ENCODE measurements around the gene C17orf114.

C17orf114 gene

GRCh38 chr17:4802228-4802627 lies at the start of gene C17orf114:
Gene C17orf114 (minus strand): TSS chr17:4802328.
- Histone ChIP-seq H3K36me3 (ENCODE audit: control insufficient read depth, insufficient read depth, low read length) (peaks cover 11% of the 10 kb centered on the region), H3K4me3 (ENCODE audit: low read length) (no peak within 1 kb of the TSS), H3K27ac (ENCODE audit: low read depth, low read length) (no peak within 1 kb of the TSS), H3K9ac (ENCODE audit: low read length) (no peak within 1 kb of the TSS), H3K27me3 (ENCODE audit: control insufficient read depth, insufficient read depth, low read length) (no peaks in the 10 kb centered on the region), H3K4me1 (ENCODE audit: control insufficient read depth, insufficient read depth, low read length) (no peaks in the 10 kb centered on the region)

- H3K36me3 ChIP-seq (ENCODE audit: control insufficient read depth, insufficient read depth, low read length): peaks cover 2% of the 10 kb centered on the region
- no peak overlapping the region for H3K27ac ChIP-seq (ENCODE audit: low read depth, low read length)
- no peak overlapping the region for H3K4me3 ChIP-seq (ENCODE audit: low read length)
- H3K9ac ChIP-seq (ENCODE audit: low read length): no peak overlapping the region
- H3K27me3 ChIP-seq (ENCODE audit: control insufficient read depth, insufficient read depth, low read length): no peaks in the 10 kb centered on the region
- H3K4me1 ChIP-seq (ENCODE audit: control insufficient read depth, insufficient read depth, low read length): no peaks in the 10 kb centered on the region
Observed at GRCh38 chr17:4851084-4851483, 49.0 kb upstream of the C17orf114 start.

- Histone ChIP-seq H3K9ac (ENCODE audit: low read length) (no peak overlapping the region), H3K27me3 (ENCODE audit: control insufficient read depth, insufficient read depth, low read length) (no peaks in the 10 kb centered on the region), H3K4me3 (ENCODE audit: low read length) (no peak overlapping the region), H3K36me3 (ENCODE audit: control insufficient read depth, insufficient read depth, low read length) (no peaks in the 10 kb centered on the region), H3K27ac (ENCODE audit: low read depth, low read length) (no peak overlapping the region), H3K4me1 (ENCODE audit: control insufficient read depth, insufficient read depth, low read length) (no peaks in the 10 kb centered on the region)
Observed at GRCh38 chr17:4850246-4850645, 48.1 kb upstream of the C17orf114 start.

DNA sequence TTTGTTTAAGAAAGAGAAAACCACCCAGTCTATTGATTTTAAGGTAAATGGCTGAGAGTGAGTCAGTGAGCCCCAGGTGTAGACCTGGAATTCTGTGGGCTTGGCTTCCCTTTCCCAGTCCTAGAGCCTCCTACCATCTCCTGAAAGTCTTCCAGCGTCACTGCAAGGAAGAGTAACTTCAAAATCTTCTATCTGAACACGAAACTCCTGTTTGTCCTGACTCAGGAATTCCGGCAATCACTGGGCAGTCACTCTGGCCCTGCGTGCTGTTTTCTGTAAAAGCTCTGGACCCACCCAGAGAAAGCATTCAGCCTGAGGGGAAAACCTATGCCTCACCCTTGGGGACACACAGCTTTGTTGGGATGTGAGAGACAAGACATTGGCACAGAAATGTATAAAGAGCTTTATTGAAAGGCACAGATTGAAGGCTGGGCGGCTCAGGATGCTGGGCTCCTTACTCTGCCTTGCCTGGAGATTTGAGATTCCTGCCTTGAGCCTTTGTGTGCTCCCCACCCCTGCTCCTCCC lies 46.9 kb upstream of the C17orf114 start:
- Histone ChIP-seq H3K9ac (ENCODE audit: low read length) (no peak overlapping the region), H3K36me3 (ENCODE audit: control insufficient read depth, insufficient read depth, low read length) (no peaks in the 10 kb centered on the region), H3K4me1 (ENCODE audit: control insufficient read depth, insufficient read depth, low read length) (no peaks in the 10 kb centered on the region), H3K27me3 (ENCODE audit: control insufficient read depth, insufficient read depth, low read length) (no peaks in the 10 kb centered on the region), H3K4me3 (ENCODE audit: low read length) (no peak overlapping the region), H3K27ac (ENCODE audit: low read depth, low read length) (no peak overlapping the region)

- H3K27ac ChIP-seq (ENCODE audit: low read depth, low read length): no peak overlapping the region
- H3K36me3 ChIP-seq (ENCODE audit: control insufficient read depth, insufficient read depth, low read length): no peaks in the 10 kb centered on the region
- H3K9ac ChIP-seq (ENCODE audit: low read length): no peak overlapping the region
- H3K27me3 ChIP-seq (ENCODE audit: control insufficient read depth, insufficient read depth, low read length): no peaks in the 10 kb centered on the region
- no peaks in the 10 kb centered on the region for H3K4me1 ChIP-seq (ENCODE audit: control insufficient read depth, insufficient read depth, low read length)
- no peak overlapping the region for H3K4me3 ChIP-seq (ENCODE audit: low read length)
Observed at GRCh38 chr17:4846635-4847390, 44.7 kb upstream of the C17orf114 start.

GRCh38 chr17:4845118-4845517 lies 43.0 kb upstream of the C17orf114 start:
- Histone ChIP-seq H3K36me3 (ENCODE audit: control insufficient read depth, insufficient read depth, low read length) (no peaks in the 10 kb centered on the region), H3K27ac (ENCODE audit: low read depth, low read length) (no peak overlapping the region), H3K27me3 (ENCODE audit: control insufficient read depth, insufficient read depth, low read length) (no peaks in the 10 kb centered on the region), H3K9ac (ENCODE audit: low read length) (no peak overlapping the region), H3K4me3 (ENCODE audit: low read length) (no peak overlapping the region), H3K4me1 (ENCODE audit: control insufficient read depth, insufficient read depth, low read length) (no peaks in the 10 kb centered on the region)

DNA sequence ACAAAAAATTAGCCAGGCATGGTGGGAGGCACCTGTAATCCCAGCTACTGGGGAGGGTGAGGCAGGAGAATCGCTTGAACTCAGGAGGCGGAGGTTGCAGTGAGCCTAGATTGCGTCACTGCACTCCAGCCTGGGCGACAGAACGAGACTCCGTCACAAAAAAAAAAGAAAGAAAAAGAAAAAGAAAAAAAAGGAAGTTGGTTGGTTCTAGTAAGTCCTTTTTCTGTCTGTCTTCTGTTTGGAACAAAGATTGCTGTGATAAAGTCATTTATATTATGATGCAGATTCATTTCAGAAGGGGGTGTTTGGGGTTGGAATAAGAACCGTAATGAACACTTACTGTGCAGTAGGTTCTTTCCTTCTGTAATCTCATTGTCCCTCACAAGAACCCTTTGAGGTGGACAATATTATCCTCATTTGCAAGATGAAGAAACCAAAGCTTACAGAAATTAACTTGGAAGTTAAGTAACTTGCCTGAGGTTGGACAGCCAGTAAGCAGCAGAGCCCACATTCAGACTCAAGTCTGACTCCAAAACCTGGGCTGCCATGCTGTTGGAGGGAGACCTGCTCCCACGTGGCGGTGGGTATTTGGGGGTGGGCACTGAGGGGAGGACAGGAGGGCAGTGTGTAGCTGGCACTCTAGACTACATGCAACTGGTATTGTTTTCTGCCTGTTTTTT lies 41.3 kb upstream of the C17orf114 start:
- no peak overlapping the region for H3K27ac ChIP-seq (ENCODE audit: low read depth, low read length)
- no peak overlapping the region for H3K4me3 ChIP-seq (ENCODE audit: low read length)
- H3K4me1 ChIP-seq (ENCODE audit: control insufficient read depth, insufficient read depth, low read length): no peaks in the 10 kb centered on the region

DNA sequence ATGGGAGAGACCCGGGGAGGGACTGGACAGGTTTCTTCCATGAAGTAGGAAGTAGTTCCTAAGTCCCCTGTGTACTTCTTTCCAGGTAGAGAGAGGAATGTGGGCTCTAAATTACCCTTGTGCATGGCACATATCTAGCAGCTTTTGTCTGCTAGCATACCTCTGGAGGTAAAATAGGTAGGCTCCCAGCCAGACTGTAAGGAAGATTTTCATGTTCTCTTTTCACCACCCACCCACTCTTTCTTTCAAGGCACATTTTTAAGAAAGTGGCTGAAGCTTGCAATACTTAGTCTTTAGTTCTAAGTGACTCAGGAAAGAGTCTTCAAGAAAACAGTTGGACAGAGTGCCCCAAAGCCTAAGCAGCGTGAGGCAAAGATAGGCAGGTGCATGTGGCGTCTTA lies 40.2 kb upstream of the C17orf114 start:
- Histone ChIP-seq H3K9ac (ENCODE audit: low read length) (no peak overlapping the region), H3K27ac (ENCODE audit: low read depth, low read length) (no peak overlapping the region), H3K36me3 (ENCODE audit: control insufficient read depth, insufficient read depth, low read length) (no peaks in the 10 kb centered on the region), H3K27me3 (ENCODE audit: control insufficient read depth, insufficient read depth, low read length) (no peaks in the 10 kb centered on the region), H3K4me1 (ENCODE audit: control insufficient read depth, insufficient read depth, low read length) (no peaks in the 10 kb centered on the region), H3K4me3 (ENCODE audit: low read length) (no peak overlapping the region)

More for the DNA sequence above, 41.3 kb upstream of the C17orf114 start:
- Histone ChIP-seq H3K27me3 (ENCODE audit: control insufficient read depth, insufficient read depth, low read length) (no peaks in the 10 kb centered on the region), H3K36me3 (ENCODE audit: control insufficient read depth, insufficient read depth, low read length) (no peaks in the 10 kb centered on the region), H3K9ac (ENCODE audit: low read length) (no peak overlapping the region)

- Histone ChIP-seq H3K27ac (ENCODE audit: low read depth, low read length) (no peak overlapping the region), H3K27me3 (ENCODE audit: control insufficient read depth, insufficient read depth, low read length) (no peaks in the 10 kb centered on the region), H3K9ac (ENCODE audit: low read length) (no peak overlapping the region), H3K36me3 (ENCODE audit: control insufficient read depth, insufficient read depth, low read length) (no peaks in the 10 kb centered on the region), H3K4me1 (ENCODE audit: control insufficient read depth, insufficient read depth, low read length) (no peaks in the 10 kb centered on the region), H3K4me3 (ENCODE audit: low read length) (no peak overlapping the region)
Observed at GRCh38 chr17:4840893-4841242, 38.7 kb upstream of the C17orf114 start.

- Histone ChIP-seq H3K27me3 (ENCODE audit: control insufficient read depth, insufficient read depth, low read length) (no peaks in the 10 kb centered on the region), H3K4me1 (ENCODE audit: control insufficient read depth, insufficient read depth, low read length) (no peaks in the 10 kb centered on the region), H3K9ac (ENCODE audit: low read length) (no peak overlapping the region), H3K36me3 (ENCODE audit: control insufficient read depth, insufficient read depth, low read length) (no peaks in the 10 kb centered on the region), H3K27ac (ENCODE audit: low read depth, low read length) (no peak overlapping the region), H3K4me3 (ENCODE audit: low read length) (no peak overlapping the region)
Observed at GRCh38 chr17:4839965-4840892, 38.1 kb upstream of the C17orf114 start.

DNA sequence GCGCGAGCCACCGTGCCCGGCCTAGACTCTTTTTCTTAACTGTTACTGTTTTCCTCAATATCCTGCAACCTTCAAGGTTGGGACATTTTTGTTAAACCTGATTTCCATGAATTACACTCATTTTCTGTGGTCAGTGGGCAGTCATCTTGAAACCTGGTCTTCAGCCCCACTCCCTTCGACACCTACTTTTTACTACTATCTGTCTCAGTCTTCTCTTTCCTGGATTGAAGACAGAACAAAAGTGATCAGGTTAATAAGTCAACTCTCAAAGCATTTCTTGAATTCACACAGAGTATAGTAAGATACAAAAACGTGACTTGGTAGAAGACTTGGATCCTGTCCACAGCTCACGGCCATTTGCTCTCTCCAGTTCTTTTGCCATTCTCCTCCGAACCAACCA lies 37.1 kb upstream of the C17orf114 start:
- Histone ChIP-seq H3K9ac (ENCODE audit: low read length) (no peak overlapping the region), H3K27ac (ENCODE audit: low read depth, low read length) (no peak overlapping the region), H3K27me3 (ENCODE audit: control insufficient read depth, insufficient read depth, low read length) (no peaks in the 10 kb centered on the region), H3K4me3 (ENCODE audit: low read length) (no peak overlapping the region), H3K4me1 (ENCODE audit: control insufficient read depth, insufficient read depth, low read length) (peaks cover 4% of the 10 kb centered on the region), H3K36me3 (ENCODE audit: control insufficient read depth, insufficient read depth, low read length) (no peaks in the 10 kb centered on the region)

- Histone ChIP-seq H3K36me3 (ENCODE audit: control insufficient read depth, insufficient read depth, low read length) (no peaks in the 10 kb centered on the region), H3K27me3 (ENCODE audit: control insufficient read depth, insufficient read depth, low read length) (no peaks in the 10 kb centered on the region), H3K9ac (ENCODE audit: low read length) (no peak overlapping the region), H3K4me3 (ENCODE audit: low read length) (no peak overlapping the region), H3K27ac (ENCODE audit: low read depth, low read length) (no peak overlapping the region), H3K4me1 (ENCODE audit: control insufficient read depth, insufficient read depth, low read length) (peaks cover 6% of the 10 kb centered on the region)
Observed at GRCh38 chr17:4838309-4838785, 36.2 kb upstream of the C17orf114 start.
